A673 (cell line): ENCODE measurements around the gene COX20. TPM values are rescaled to one million over a fixed set of nuclear protein-coding genes. Genes with fewer than 3 reads are reported as not detected.

Experiments used
- BruUV-seq: library from RNA; stranded (reverse); fragments of 400-500 nt; replicated peaks from 2 replicates; lab custom pipeline; 2021; lab: Mats Ljungman, UMichigan
- CTCF ChIA-PET: fragments of 300-600 bp; sonication (Branson Sonifier 250); formaldehyde crosslinking; loops from one replicate; lab custom pipeline; 2022; ENCODE audit warnings: antibody characterized with exemption; lab: Charles Lee
- POLR2A ChIA-PET: fragments of 300-600 bp; sonication (Branson Sonifier 250); formaldehyde crosslinking; loops from one replicate; lab custom pipeline; 2022; ENCODE audit warnings: antibody characterized with exemption; ENCODE audit not compliant: low non-redundant PET; lab: Charles Lee
- DNase-seq: peaks from one replicate; pipeline ENCODE4 v3.0.0-alpha.2; 2015; ENCODE audit warnings: low spot score
- H3K27ac ChIP-seq: fragments of 200-600 bp; sonication (generic); 2 replicates; pipeline ENCODE4 v1.5.1; 2016; ENCODE audit warnings: mixed run types, low read depth, mild to moderate bottlenecking, mixed read lengths, antibody characterized with exemption, low read length; ENCODE audit not compliant: poor library complexity, severe bottlenecking
- H3K27me3 ChIP-seq: fragments of 200-600 bp; sonication (generic); replicated peaks from 2 replicates; pipeline ENCODE4 v1.6.1; 2017; ENCODE audit warnings: mixed run types, low read depth, mild to moderate bottlenecking, mixed read lengths, antibody characterized with exemption, low read length; ENCODE audit not compliant: insufficient read depth, poor library complexity
- H3K36me3 ChIP-seq: fragments of 200-600 bp; sonication (generic); 2 replicates; pipeline ENCODE4 v1.6.1; 2016; ENCODE audit warnings: mixed run types, mild to moderate bottlenecking, mixed read lengths, antibody characterized with exemption, low read length; ENCODE audit not compliant: insufficient read depth, poor library complexity, severe bottlenecking
- H3K4me1 ChIP-seq: fragments of 200-600 bp; sonication (generic); 2 replicates; pipeline ENCODE4 v1.6.1; 2017; ENCODE audit warnings: mixed run types, mild to moderate bottlenecking, mixed read lengths, antibody characterized with exemption, low read length; ENCODE audit not compliant: insufficient read depth, poor library complexity, severe bottlenecking
- H3K4me3 ChIP-seq: fragments of 200-600 bp; sonication (generic); 2 replicates; pipeline ENCODE4 v1.5.1; 2016; ENCODE audit warnings: low read depth, mixed run types, mild to moderate bottlenecking, mixed read lengths, low read length; ENCODE audit not compliant: poor library complexity, severe bottlenecking
- H3K9me3 ChIP-seq: fragments of 200-600 bp; sonication (generic); 2 replicates; pipeline ENCODE4 v1.6.1; 2016; ENCODE audit warnings: mixed run types, low read depth, mild to moderate bottlenecking, mixed read lengths, antibody characterized with exemption, low read length; ENCODE audit not compliant: poor library complexity, severe bottlenecking
- EZH2 ChIP-seq: fragments of 200-600 bp; sonication (generic); IDR thresholded peaks from 2 replicates; pipeline ENCODE4 v1.6.1; 2017; ENCODE audit warnings: borderline replicate concordance, low read depth, mild to moderate bottlenecking, mixed read lengths, antibody characterized with exemption, low read length; ENCODE audit not compliant: poor library complexity, severe bottlenecking
- intact Hi-C: fragments of 100-400 bp; cut with micrococcal nuclease; formaldehyde crosslinking; loops from one replicate; pipeline ENCODE4 v1.10.0; 2022; ENCODE audit not compliant: unreplicated experiment
- total RNA-seq: library from RNA; stranded (reverse); gene quantifications from 2 replicates; pipeline ENCODE4 v1.2.3, GENCODE V29; 2021
- TF ChIP-seq, protein P1 (sequence below): fragments of 300-800, 200-600 bp; sonication (generic); conservative IDR thresholded peaks from 2 replicates; pipeline ENCODE4 v1.5.1; 2017; ENCODE audit warnings: low read depth, mild to moderate bottlenecking, antibody characterized with exemption, low read length, moderate library complexity, mixed read lengths

Gene COX20
- total RNA-seq, 1 experiment from 2014 or later = 59.0 TPM

DNA sequence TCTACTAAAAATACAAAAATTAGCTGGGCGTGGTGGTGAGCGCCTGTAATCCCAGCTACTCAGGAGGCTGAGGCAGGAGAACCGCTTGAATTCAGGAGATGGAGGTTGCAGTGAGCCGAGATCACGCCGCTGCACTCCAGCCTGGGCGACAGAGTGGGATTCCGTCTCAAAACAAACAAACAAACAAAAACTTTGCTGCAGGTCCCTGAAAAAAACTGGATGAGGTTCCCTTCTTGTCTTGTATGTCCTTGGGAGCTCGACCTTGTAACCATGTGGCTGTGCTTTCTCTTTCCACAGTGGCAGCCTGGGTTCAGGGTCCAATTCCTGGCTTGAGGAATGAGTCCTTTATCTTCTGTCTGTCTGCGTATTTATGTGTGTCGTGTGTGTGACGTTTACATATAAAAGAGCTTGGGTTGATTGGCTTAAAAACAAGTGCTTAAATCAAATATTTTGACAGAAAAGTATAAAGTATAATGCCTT, 18.0 kb upstream of the COX20 start:
- Histone ChIP-seq H3K4me1 (no peaks in the 10 kb centered on the region), H3K9me3 (no peaks in the 10 kb centered on the region), H3K27me3 (peaks cover 3% of the 10 kb centered on the region), H3K36me3 (no peaks in the 10 kb centered on the region), H3K27ac (no peak overlapping the region), H3K4me3 (no peak overlapping the region)
- POLR2A ChIA-PET = no interaction called here
- intact Hi-C loops = no loop called here
- BruUV-seq = no TSS peak
- TF ChIP-seq EZH2 = no peak
- TF ChIP-seq, protein P1, sequence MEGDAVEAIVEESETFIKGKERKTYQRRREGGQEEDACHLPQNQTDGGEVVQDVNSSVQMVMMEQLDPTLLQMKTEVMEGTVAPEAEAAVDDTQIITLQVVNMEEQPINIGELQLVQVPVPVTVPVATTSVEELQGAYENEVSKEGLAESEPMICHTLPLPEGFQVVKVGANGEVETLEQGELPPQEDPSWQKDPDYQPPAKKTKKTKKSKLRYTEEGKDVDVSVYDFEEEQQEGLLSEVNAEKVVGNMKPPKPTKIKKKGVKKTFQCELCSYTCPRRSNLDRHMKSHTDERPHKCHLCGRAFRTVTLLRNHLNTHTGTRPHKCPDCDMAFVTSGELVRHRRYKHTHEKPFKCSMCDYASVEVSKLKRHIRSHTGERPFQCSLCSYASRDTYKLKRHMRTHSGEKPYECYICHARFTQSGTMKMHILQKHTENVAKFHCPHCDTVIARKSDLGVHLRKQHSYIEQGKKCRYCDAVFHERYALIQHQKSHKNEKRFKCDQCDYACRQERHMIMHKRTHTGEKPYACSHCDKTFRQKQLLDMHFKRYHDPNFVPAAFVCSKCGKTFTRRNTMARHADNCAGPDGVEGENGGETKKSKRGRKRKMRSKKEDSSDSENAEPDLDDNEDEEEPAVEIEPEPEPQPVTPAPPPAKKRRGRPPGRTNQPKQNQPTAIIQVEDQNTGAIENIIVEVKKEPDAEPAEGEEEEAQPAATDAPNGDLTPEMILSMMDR = no peak
- CTCF ChIA-PET = no interaction called here
- DNase-seq = no peak

DNA sequence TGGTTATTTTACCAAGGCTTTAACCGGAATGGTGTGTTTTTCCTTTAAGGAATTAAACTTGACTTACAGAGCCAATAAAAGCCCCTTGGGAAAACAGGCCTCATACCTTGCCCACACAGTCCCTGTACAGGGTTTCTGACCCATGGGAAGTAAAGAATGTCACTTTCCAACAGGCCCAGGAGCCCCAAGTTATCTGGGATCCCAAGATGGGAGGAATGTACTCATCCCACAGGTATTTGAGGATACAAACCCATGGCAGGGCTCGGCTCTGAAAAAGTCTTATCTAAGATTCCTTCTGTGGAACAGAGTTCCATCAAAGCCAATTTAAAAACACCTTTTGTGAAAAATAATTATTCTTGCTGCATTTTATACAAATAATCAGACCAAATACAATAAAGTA, 15.3 kb upstream of the COX20 start:
- peaks cover 3% of the 10 kb centered on the region for H3K27me3 ChIP-seq
- TF ChIP-seq, protein P1 = no peak
- TF ChIP-seq EZH2 = no peak
- H3K4me3 ChIP-seq = no peak overlapping the region
- ChIA-PET CTCF (no interaction called here), POLR2A (no interaction called here)
- intact Hi-C loops = no loop called here
- no peak for DNase-seq
- H3K4me1 ChIP-seq = no peaks in the 10 kb centered on the region
- no TSS peak for BruUV-seq
- H3K9me3 ChIP-seq = no peaks in the 10 kb centered on the region
- H3K36me3 ChIP-seq = no peaks in the 10 kb centered on the region
- H3K27ac ChIP-seq = no peak overlapping the region

DNA sequence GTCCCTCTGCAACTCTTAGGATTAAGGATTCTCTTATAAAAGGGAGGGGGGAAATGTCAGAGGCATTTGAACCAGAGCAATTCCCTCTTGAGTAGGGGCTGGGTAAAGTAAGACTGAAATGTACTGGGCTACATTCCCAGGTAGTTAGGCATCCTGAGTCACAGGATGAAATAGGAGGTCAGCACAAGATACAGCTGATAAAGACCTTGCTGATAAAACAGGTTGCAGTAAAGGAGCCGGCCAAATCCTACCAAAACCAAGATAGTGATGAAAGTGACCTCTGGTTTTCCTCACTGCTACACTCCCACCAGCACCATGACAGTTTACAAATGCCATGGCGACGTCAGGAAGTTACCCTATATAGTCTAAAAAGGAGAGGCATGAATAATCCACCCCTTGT, 14.3 kb upstream of the COX20 start:
- ChIA-PET POLR2A (no interaction called here), CTCF (no interaction called here)
- Histone ChIP-seq H3K9me3 (no peaks in the 10 kb centered on the region), H3K4me1 (no peaks in the 10 kb centered on the region), H3K27ac (no peak overlapping the region), H3K4me3 (no peak overlapping the region), H3K36me3 (no peaks in the 10 kb centered on the region), H3K27me3 (peaks cover 3% of the 10 kb centered on the region)
- no peak for DNase-seq
- no TSS peak for BruUV-seq
- TF ChIP-seq, protein P1 = no peak
- no peak for TF ChIP-seq EZH2
- intact Hi-C loops = no loop called here
